Tibial nerve (tissue), 4 donors: Measurements from ENCODE around the gene IGF1R. TPM values are rescaled to one million over a fixed set of nuclear protein-coding genes. Genes with fewer than 3 reads are reported as not detected.

Experiments
- DNase-seq, 2 donors: peaks; one replicate each; pipeline ENCODE4 v3.0.0-alpha.2; 2019; ENCODE audit warnings: low spot score in 2 of 2
- H3K27ac ChIP-seq, 4 donors: fragments of 200-600 bp; sonication (generic) in 3 of 4; one replicate each; pipeline ENCODE4 v1.5.1; 2017 to 2019; ENCODE audit warnings: mild to moderate bottlenecking in 1 of 4
- H3K27me3 ChIP-seq, 2 donors: fragments of 200-600 bp; sonication (generic) in 1 of 2; one replicate each; pipeline versions ENCODE4 v1.5.1 to v1.6.0; 2017 to 2019
- H3K36me3 ChIP-seq, 3 donors: fragments of 200-600 bp; sonication (generic); one replicate each; pipeline ENCODE4 v1.5.1; 2018 to 2019
- H3K4me1 ChIP-seq, 4 donors: fragments of 200-600 bp; sonication (generic) in 3 of 4; one replicate each; pipeline ENCODE4 v1.5.1; 2017 to 2019
- H3K4me3 ChIP-seq, 4 donors: fragments of 200-600 bp; sonication (generic) in 3 of 4; one replicate each; pipeline ENCODE4 v1.5.1; 2017 to 2019; ENCODE audit warnings: mild to moderate bottlenecking in 1 of 4, moderate library complexity in 1 of 4
- H3K9me3 ChIP-seq, 4 donors: fragments of 200-600 bp; sonication (generic) in 3 of 4; one replicate each; pipeline ENCODE4 v1.5.1; 2017 to 2019
- CTCF ChIP-seq, 5 experiments: fragments of 200-600 bp in 3 of 5; fragments of 450-650 bp in 2 of 5; sonication (generic) in 3 of 5; IDR thresholded peaks; one replicate each; pipeline ENCODE4 v1.5.1; 2016 to 2019; ENCODE audit warnings: antibody characterized with exemption in 5 of 5, mild to moderate bottlenecking in 3 of 5, moderate library complexity in 2 of 5
- EP300 ChIP-seq, 2 donors: sonication (generic); formaldehyde crosslinking; IDR thresholded peaks; one replicate each; pipeline ENCODE4 v1.6.1; 2017; ENCODE audit warnings: antibody characterized with exemption in 2 of 2, mild to moderate bottlenecking in 1 of 2
- POLR2A ChIP-seq, 2 donors: fragments of 450-650 bp; IDR thresholded peaks; one replicate each; pipeline ENCODE4 v1.6.1; 2017; ENCODE audit warnings: antibody characterized with exemption in 2 of 2, mild to moderate bottlenecking in 2 of 2, moderate library complexity in 2 of 2
- WGBS, 2 donors: methylation state at CpG; one replicate each; pipeline ENCODE4 v1.1.5; 2018; 5-methylcytosine and 5-hydroxymethylcytosine counted together
- total RNA-seq, 4 donors: library from RNA; depleted of rRNA; stranded (reverse); fragments of >200 nt; gene quantifications; one replicate each; pipeline ENCODE4 v1.1.0, GENCODE V29; 2016

Gene IGF1R
- total RNA-seq = 100 to 1,000 TPM in 2 of 4 donors, 10 to 100 TPM in 2; 82.5 to 164 (median 111) TPM

GRCh38 chr15:98647774-98648653, at the start of gene IGF1R:
TSS of gene IGF1R (plus strand) at chr15:98648539. CDS start at chr15:98649582, 1,043 bp downstream.
- H3K36me3 ChIP-seq = no peaks in the 10 kb centered on the region
- peak within 1 kb of the TSS; percentile 82 to 96 (median 92) for H3K27ac ChIP-seq
- DNase-seq = peak; percentile 72
- peak within 1 kb of the TSS; percentile 72 to 92 (median 85) for H3K4me3 ChIP-seq
- no peaks in the 10 kb centered on the region for H3K27me3 ChIP-seq
- H3K4me1 ChIP-seq = peaks cover 0 to 28% (median 7%) of the 10 kb centered on the region in 4 donors
- TF ChIP-seq POLR2A (IDR thresholded peaks at IDR 0.05) (peak; percentile 61 to 70), EP300 (IDR thresholded peaks at IDR 0.05) (peak in 1 of 2 donors; percentile 42), CTCF (IDR thresholded peaks at IDR 0.05) (peak in 3 of 5 experiments; percentile 9 to 64 (median 16))
- H3K9me3 ChIP-seq = no peaks in the 10 kb centered on the region
- WGBS, 2 donors = 0 to 1% methylated on average over 66 to 78 of the region's 106 CpGs

- Histone ChIP-seq H3K27me3 (no peaks in the 10 kb centered on the region), H3K9me3 (no peaks in the 10 kb centered on the region), H3K4me1 (peaks cover 0 to 13% (median 0%) of the 10 kb centered on the region in 4 donors), H3K4me3 (peak overlapping the region; percentile 19 to 52 (median 38)), H3K36me3 (no peaks in the 10 kb centered on the region), H3K27ac (peak overlapping the region in 3 of 4 donors; percentile 32 to 61 (median 40))
- DNase-seq = peak in 1 of 2 donors; percentile 34
- TF ChIP-seq CTCF (IDR thresholded peaks at IDR 0.05) (no peak), EP300 (IDR thresholded peaks at IDR 0.05) (no peak), POLR2A (IDR thresholded peaks at IDR 0.05) (no peak)
- WGBS, 2 donors = 4 to 6% methylated on average over 15 of the region's 15 CpGs
Observed at GRCh38 chr15:98599909-98600691, 48.2 kb upstream of the IGF1R start.

DNA sequence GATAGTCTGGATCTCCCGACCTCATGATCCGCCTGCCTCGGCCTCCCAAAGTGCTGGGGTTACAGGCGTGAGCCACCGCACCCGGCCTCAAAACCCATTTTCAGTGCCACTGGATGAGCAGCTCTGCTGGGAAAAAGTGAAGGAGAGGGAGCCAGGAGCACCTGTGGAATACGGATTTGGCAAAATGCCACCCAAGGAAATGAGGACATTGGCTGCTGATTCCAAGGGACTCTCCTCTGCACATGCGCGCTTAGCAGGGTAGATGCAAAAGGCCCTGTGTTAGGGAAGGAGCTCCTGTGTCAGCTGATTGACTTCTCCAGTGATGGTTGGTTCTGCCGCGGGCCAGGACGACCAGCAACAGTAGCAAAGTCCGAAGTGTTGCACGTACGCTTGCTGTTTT, 43.4 kb upstream of the IGF1R start:
- WGBS, 2 donors = 86 to 91% methylated on average over 15 of the region's 15 CpGs
- no peaks in the 10 kb centered on the region for H3K27me3 ChIP-seq
- peaks cover 0 to 7% (median 0%) of the 10 kb centered on the region in 4 donors for H3K4me1 ChIP-seq
- H3K36me3 ChIP-seq = no peaks in the 10 kb centered on the region
- no peaks in the 10 kb centered on the region for H3K9me3 ChIP-seq
- no peak overlapping the region for H3K27ac ChIP-seq
- TF ChIP-seq EP300 (IDR thresholded peaks at IDR 0.05) (no peak), POLR2A (IDR thresholded peaks at IDR 0.05) (no peak), CTCF (IDR thresholded peaks at IDR 0.05) (no peak)
- DNase-seq = no peak
- H3K4me3 ChIP-seq = no peak overlapping the region

GRCh38 chr15:98609144-98609852, 39.0 kb upstream of the IGF1R start:
- no peak for DNase-seq
- no peaks in the 10 kb centered on the region for H3K4me1 ChIP-seq
- 60 to 68% methylated on average over 9 of the region's 9 CpGs for WGBS, 2 donors
- H3K9me3 ChIP-seq = no peaks in the 10 kb centered on the region
- no peak overlapping the region for H3K27ac ChIP-seq
- H3K36me3 ChIP-seq = no peaks in the 10 kb centered on the region
- no peak for TF ChIP-seq POLR2A (IDR thresholded peaks at IDR 0.05)
- no peak for TF ChIP-seq CTCF (IDR thresholded peaks at IDR 0.05)
- TF ChIP-seq EP300 (IDR thresholded peaks at IDR 0.05) = no peak
- H3K27me3 ChIP-seq = no peaks in the 10 kb centered on the region
- no peak overlapping the region for H3K4me3 ChIP-seq
